ENCODE results near the gene RNASE12. TPM values are rescaled to one million over a fixed set of nuclear protein-coding genes. Genes with fewer than 3 reads are reported as not detected.

RNASE12 gene, protein sequence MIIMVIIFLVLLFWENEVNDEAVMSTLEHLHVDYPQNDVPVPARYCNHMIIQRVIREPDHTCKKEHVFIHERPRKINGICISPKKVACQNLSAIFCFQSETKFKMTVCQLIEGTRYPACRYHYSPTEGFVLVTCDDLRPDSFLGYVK
- not detected in 2 replicates for total RNA-seq

DNA sequence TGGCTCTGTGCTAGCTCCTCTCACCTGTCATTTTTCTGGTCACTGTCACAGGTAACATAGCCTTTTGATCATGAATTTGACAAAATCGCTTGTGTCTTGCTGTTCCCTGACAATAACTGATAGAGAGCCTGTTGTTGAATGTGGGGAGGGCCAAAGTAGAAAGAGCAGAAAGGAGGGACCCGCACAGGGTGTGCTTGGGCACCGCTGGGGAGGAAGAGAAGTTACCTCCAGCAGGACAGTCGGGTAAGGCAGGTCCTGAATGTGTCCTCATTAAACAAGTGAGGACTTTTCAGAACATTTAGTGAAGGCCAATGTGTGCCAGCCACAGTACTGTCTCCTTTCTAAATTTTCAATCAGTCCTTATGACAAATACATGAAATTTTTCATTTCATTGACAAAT is at the start of gene RNASE12:
Gene RNASE12, minus strand, starts transcription at position 142 of the 400 bp plus-strand sequence. CDS start 653 bp downstream, outside the sequence.
- peaks cover 21% of the 10 kb centered on the region for H3K27me3 Mint-ChIP-seq (ENCODE audit: low read depth)
- H3K27ac Mint-ChIP-seq = no peak within 1 kb of the TSS
- H3K4me3 Mint-ChIP-seq (ENCODE audit: low read depth) = no peak within 1 kb of the TSS
- H3K9me3 Mint-ChIP-seq = no peaks in the 10 kb centered on the region
- intact Hi-C loops (cut with micrococcal nuclease) = no loop called here
- H3K36me3 Mint-ChIP-seq (ENCODE audit: low read depth) = no peaks in the 10 kb centered on the region
- H3K4me1 Mint-ChIP-seq (ENCODE audit: low read depth) = peaks cover 11% of the 10 kb centered on the region
- DNase-seq (ENCODE audit: low spot score) = no peak

DNA sequence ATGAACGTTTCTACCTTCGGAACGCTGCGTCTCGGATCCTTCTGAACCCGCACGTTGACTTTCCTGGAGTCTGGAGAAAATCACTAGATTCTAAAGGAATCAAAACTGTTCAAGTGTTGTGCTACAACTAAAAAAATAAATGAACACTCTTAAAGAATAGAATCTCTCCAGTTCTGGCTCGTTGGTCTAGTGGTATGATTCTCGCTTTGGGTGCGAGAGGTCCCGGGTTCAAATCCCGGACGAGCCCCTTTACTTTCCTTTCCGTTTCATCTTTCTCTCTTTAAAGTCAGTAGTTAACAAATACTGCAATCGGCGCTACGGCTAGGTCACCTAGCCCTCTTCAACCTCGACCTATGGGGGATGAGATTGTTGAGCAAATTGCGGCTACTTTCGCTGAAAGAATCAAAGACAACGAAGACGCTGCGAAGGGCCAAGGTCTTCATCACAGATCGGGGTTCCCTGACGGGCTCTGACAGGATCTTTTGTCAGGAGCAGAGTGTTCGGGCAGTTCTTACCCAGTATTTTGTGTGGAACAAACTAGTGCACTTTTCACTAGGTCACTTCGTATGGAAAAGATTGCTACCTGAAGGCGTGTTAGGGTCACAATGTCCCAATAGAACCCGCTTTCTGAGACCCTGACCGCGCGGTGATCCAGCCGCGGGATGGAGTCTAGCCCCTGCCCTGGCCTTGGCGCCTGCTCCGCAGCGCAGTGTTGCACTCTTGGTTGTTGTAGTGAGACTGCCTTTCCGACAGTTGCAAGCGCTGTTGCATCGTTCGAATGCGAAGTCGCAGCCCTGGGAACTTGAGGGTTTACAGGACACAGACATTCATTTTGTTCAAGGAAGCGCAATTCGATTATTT is 41.9 kb upstream of the RNASE12 start:
- Mint-ChIP-seq H3K27me3 (ENCODE audit: low read depth) (peaks cover 63% of the 10 kb centered on the region), H3K4me3 (ENCODE audit: low read depth) (peak overlapping the region; percentile 75), H3K9me3 (no peaks in the 10 kb centered on the region), H3K36me3 (ENCODE audit: low read depth) (peaks cover 3% of the 10 kb centered on the region), H3K27ac (peak overlapping the region; percentile 72), H3K4me1 (ENCODE audit: low read depth) (peaks cover 33% of the 10 kb centered on the region)
- intact Hi-C loops (cut with micrococcal nuclease) = loop anchor here (1.0 to 5.0 kb wide), 4 partner anchors 8 to 34 kb away; no protein-coding TSS in a partner anchor
- peak; percentile 63 for DNase-seq (ENCODE audit: low spot score)

DNA sequence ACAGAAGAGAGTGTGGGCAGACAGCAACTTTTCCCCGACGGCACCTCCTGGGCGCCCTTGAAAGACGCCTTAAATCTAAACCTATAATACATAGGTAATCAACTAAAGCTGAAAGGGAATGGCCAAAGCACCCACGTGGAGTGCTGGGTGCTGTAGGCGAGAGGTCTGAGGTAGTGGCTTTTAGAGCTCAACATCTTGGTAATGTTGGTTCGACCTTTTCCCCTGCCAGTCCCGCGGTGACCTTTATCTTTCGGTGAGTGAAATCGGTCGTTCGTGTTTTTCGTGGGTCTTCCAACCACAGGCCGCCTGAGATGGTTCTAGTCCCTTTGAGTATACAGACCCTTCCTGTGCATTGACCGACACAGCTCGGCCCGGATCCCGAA is 41.3 kb upstream of the RNASE12 start:
- peak overlapping the region; percentile 72 for H3K27ac Mint-ChIP-seq

DNA sequence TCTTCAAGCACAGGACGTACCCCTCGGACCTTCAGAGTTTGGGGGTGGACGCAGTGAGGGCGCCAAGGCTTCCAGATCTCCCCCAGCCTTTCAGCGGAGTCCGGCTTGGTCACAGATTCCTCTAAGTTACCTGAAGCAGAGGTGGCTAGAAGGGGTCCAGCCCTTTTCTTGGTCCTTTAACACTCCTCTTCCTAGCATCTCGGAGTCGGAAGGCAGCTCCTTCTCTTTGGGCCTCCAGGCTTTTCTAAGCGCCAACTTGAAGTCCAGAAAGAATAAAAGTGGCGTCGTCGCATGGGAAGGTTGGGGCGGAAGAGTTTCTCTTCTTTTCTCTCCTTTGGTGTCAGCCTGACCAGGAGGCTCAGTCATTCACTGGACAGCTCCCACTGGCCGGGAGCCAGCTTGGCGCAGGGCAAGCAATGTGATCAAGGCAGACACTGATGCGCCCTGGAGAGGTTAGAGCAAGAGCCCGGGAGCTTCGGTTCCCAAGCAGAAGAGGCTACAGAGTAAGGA is 40.8 kb upstream of the RNASE12 start:
- no peak for DNase-seq (ENCODE audit: low spot score)
- Mint-ChIP-seq H3K27ac (no peak overlapping the region), H3K4me1 (ENCODE audit: low read depth) (peaks cover 44% of the 10 kb centered on the region)

More for the DNA sequence above, 41.3 kb upstream of the RNASE12 start:
- intact Hi-C loops (cut with micrococcal nuclease) = loop anchor here (2.0 to 5.0 kb wide), 2 partner anchors 20 to 35 kb away; no protein-coding TSS in a partner anchor
- Mint-ChIP-seq H3K4me3 (ENCODE audit: low read depth) (peak overlapping the region; percentile 75), H3K9me3 (no peaks in the 10 kb centered on the region), H3K36me3 (ENCODE audit: low read depth) (peaks cover 3% of the 10 kb centered on the region), H3K4me1 (ENCODE audit: low read depth) (peaks cover 39% of the 10 kb centered on the region), H3K27me3 (ENCODE audit: low read depth) (peaks cover 67% of the 10 kb centered on the region)
- no peak for DNase-seq (ENCODE audit: low spot score)

DNA sequence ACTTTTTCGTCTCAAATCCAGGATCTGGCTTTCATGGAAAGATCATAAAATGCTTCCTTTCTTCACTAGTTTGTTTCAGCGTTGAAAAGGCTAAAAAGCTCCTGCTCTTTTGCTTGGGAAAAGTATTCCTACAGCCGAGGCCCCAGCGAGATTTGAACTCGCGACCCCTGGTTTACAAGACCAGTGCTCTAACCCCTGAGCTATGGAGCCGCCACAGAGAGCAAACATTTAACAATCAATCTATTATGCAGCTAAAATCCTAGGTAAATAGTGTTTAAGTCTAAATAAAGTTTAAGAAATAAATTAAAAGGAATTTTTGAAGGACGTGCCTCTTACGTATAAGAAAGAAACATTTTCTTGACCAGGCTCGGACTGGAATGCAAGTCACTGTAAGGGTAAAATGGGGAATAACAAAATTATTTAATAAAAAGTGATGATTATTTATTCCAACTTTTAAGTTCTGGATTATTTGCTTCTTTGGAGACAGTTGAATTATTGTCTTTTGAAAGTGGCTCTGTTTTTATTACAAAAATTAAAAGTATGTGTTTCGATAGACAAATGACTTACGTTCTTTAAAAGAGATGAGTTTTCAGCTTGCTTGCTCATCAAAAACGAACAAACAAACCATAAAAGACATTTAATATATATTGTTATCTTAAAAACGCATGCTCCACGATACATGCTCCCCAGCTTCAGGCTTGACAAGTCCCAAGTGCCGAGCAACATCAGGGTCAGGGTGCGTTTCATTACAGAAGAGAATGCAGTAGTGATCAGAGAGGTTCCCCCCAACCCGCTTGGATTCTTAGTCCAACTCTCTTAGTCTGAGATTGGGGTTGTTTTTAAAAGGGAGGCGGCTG is 40.1 kb upstream of the RNASE12 start:
- Mint-ChIP-seq H3K27ac (peak overlapping the region; percentile 1), H3K36me3 (ENCODE audit: low read depth) (peaks cover 3% of the 10 kb centered on the region), H3K9me3 (no peaks in the 10 kb centered on the region), H3K4me3 (ENCODE audit: low read depth) (peak overlapping the region; percentile 75), H3K27me3 (ENCODE audit: low read depth) (peaks cover 72% of the 10 kb centered on the region), H3K4me1 (ENCODE audit: low read depth) (peaks cover 51% of the 10 kb centered on the region)
- intact Hi-C loops (cut with micrococcal nuclease) = loop anchor here (1.0 to 5.0 kb wide), 2 partner anchors 36 to 53 kb away; partner anchors contain the start of gene RNASE4
- no peak for DNase-seq (ENCODE audit: low spot score)

More for the DNA sequence above, 40.8 kb upstream of the RNASE12 start:
- Mint-ChIP-seq H3K27me3 (ENCODE audit: low read depth) (peaks cover 72% of the 10 kb centered on the region), H3K4me3 (ENCODE audit: low read depth) (peak overlapping the region; percentile 75), H3K36me3 (ENCODE audit: low read depth) (peaks cover 3% of the 10 kb centered on the region), H3K9me3 (no peaks in the 10 kb centered on the region)
- intact Hi-C loops (cut with micrococcal nuclease) = loop anchor here (1.0 to 5.0 kb wide), 3 partner anchors 21 to 52 kb away; partner anchors contain the start of gene RNASE4

DNA sequence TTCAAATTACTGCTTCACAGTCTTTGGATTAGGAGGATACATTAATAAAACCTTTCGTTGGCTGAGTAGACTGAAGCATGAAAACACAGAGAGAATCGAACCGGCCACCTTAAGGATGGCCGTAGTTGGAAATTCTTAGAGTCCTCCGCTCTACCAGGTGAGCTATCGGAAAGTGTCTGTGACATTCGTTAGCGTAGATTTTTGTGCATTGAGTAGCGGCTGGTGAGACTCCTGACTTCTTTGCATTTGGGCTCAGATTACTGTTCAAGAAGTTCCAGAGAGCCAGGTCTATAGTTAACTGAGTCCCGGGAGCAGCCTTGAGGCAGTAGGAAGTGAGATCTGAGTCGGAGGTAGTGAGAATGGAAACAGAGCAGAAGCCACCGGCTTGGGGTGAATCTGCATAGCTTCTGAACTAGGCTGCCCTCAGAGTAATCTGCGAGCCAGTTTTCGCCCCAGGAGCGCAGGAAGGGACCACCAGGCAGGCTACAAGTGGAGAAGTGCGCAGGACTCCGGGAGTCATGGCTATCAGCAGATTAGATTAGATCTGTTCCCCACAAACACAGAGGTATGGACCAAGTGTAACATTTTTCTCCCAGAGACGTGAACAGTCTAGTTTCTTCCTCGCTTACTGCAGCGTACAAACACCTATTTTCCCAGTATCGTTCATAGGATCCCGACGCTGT is 39.3 kb upstream of the RNASE12 start:
- peak overlapping the region; percentile 75 for H3K4me3 Mint-ChIP-seq (ENCODE audit: low read depth)
- peaks cover 3% of the 10 kb centered on the region for H3K36me3 Mint-ChIP-seq (ENCODE audit: low read depth)
- H3K4me1 Mint-ChIP-seq (ENCODE audit: low read depth) = peaks cover 56% of the 10 kb centered on the region
- no peaks in the 10 kb centered on the region for H3K9me3 Mint-ChIP-seq
- intact Hi-C loops (cut with micrococcal nuclease) = loop anchor here (1.0 to 5.0 kb wide), 2 partner anchors 37 to 54 kb away; partner anchors contain the start of gene RNASE4
- peaks cover 74% of the 10 kb centered on the region for H3K27me3 Mint-ChIP-seq (ENCODE audit: low read depth)
- DNase-seq (ENCODE audit: low spot score) = no peak
- peak overlapping the region; percentile 1 for H3K27ac Mint-ChIP-seq

DNA sequence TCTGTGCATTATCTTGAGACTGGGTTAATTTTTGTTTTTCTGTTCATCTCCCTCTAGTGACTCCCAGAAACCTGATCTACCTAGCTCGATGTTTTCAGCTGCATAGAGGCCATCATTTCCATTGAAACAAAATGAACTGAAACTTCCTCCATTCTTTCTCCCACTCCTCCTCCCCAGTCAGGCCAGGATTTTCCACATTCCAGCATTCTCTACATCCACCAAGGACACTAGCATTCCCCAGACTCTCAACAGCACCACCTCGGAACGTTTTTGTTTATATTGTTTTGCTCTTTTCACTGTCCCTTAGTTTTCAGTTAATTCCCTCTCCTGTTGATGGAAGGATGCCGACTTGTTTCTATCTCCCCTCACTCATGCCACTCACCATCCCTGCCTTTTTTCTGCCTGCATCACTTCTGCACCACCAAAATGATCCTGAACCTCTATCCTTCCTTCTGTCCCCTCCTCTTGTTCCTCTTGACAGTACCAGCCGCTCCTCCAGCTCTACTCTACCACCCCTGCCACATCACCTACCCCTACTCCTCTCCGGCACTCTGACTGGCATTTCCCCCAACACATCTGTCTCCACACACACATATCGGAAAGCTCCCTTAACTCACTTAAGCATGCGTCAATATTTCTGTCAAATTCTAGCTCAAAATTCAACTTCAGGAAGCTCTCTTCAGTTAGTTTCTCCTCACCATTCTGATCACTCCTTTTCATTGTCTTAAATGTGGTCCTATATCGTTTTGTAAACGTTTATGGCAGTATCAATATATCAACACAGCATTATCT is 37.1 kb upstream of the RNASE12 start:
- intact Hi-C loops (cut with micrococcal nuclease) = no loop called here

DNA sequence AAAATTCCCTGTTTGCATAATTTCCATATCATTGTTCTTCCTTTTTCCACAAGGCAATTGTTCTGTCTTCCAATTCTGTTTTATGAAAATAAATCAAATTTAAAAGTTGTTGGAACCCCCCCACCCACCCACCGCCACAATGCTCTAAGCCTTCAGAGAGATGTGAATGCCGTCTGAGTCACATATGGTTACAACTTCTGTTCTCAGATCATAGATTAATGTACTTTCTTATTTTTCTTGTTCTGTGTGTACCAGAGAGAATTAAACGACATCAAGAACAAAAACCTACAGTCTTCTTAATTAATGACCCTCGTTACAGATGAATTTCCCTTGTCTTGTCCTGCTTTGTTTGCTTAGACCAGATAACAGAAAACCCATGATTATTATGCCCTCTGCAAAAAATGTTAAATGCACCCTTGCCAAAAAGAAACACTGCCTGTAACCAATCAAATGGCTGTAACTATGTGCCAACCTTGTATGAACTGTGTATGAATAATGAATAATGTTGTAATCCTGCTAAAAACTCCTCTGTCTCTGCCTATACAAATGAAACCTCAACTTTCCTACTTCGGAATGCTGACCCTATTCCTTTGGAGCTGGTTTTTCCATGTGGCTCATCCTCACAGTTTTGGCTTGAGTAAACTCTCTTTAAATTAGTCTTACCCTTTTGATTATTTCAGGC is 36.3 kb upstream of the RNASE12 start:
- intact Hi-C loops (cut with micrococcal nuclease) = no loop called here
- peaks cover 61% of the 10 kb centered on the region for H3K27me3 Mint-ChIP-seq (ENCODE audit: low read depth)

More for the DNA sequence above, 37.1 kb upstream of the RNASE12 start:
- no peak overlapping the region for H3K27ac Mint-ChIP-seq
- peaks cover 71% of the 10 kb centered on the region for H3K4me1 Mint-ChIP-seq (ENCODE audit: low read depth)
- H3K4me3 Mint-ChIP-seq (ENCODE audit: low read depth) = no peak overlapping the region
- no peak for DNase-seq (ENCODE audit: low spot score)
- no peaks in the 10 kb centered on the region for H3K36me3 Mint-ChIP-seq (ENCODE audit: low read depth)
- H3K9me3 Mint-ChIP-seq = no peaks in the 10 kb centered on the region
- peaks cover 66% of the 10 kb centered on the region for H3K27me3 Mint-ChIP-seq (ENCODE audit: low read depth)

DNA sequence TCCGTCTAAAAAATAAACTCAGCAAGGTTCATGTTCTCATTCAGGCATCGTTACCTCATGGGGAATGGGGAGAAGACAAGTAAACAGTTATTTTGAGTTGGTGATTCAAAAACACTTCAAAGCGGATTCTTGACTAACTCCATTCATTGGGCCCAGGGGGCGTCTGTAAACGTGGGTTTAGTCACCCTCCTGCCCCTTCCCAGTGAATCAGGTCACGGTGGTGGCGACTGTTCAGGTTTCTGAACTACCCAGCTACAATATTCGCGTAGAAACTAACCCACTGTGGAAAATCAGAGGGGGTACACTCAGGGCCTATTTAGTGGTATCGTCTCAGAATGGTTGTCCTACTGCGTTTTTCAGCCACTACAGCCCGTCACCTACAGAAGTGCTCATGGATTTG is 35.1 kb upstream of the RNASE12 start:
- Mint-ChIP-seq H3K4me3 (ENCODE audit: low read depth) (no peak overlapping the region), H3K36me3 (ENCODE audit: low read depth) (peaks cover 3% of the 10 kb centered on the region), H3K9me3 (no peaks in the 10 kb centered on the region), H3K27me3 (ENCODE audit: low read depth) (peaks cover 61% of the 10 kb centered on the region), H3K4me1 (ENCODE audit: low read depth) (peaks cover 67% of the 10 kb centered on the region), H3K27ac (no peak overlapping the region)
- intact Hi-C loops (cut with micrococcal nuclease) = no loop called here
- DNase-seq (ENCODE audit: low spot score) = no peak

More for the DNA sequence above, 36.3 kb upstream of the RNASE12 start:
- H3K9me3 Mint-ChIP-seq = no peaks in the 10 kb centered on the region
- H3K4me1 Mint-ChIP-seq (ENCODE audit: low read depth) = peaks cover 72% of the 10 kb centered on the region
- H3K36me3 Mint-ChIP-seq (ENCODE audit: low read depth) = no peaks in the 10 kb centered on the region
- H3K4me3 Mint-ChIP-seq (ENCODE audit: low read depth) = no peak overlapping the region
- peak overlapping the region; percentile 30 for H3K27ac Mint-ChIP-seq
- DNase-seq (ENCODE audit: low spot score) = no peak

DNA sequence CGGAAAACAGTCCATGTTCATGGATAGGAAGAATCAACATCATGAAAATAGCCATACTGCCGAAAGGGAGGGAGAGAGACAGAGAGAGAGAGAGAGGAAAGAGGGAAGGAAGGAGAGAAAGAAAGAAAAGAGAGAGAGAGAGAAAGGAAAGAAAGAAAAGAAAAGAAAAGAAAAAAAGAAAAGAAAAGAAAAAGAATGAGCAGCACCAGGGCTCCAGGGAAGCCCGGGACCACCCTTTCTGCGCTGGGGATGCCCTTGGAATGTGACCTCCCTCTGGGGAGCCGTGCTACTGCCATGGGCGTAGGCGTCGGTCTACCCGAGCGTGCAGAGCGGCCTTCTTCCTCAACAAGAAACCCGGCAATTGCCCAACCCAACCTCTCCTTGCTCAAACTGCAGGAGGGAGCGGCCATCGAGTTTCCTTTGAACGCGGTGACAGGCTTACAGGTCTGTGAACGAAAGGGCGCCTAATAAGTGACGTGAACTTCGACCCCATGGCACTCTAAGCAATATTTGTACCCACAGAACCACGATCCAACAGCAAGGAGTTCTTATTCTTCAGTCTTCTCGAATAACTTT is 33.4 kb upstream of the RNASE12 start:
- peaks cover 3% of the 10 kb centered on the region for H3K36me3 Mint-ChIP-seq (ENCODE audit: low read depth)
- intact Hi-C loops (cut with micrococcal nuclease) = loop anchor here (1.0 kb wide), 2 partner anchors 9 to 11 kb away; no protein-coding TSS in a partner anchor
- H3K4me3 Mint-ChIP-seq (ENCODE audit: low read depth) = peak overlapping the region; percentile 80
- peaks cover 48% of the 10 kb centered on the region for H3K27me3 Mint-ChIP-seq (ENCODE audit: low read depth)
- peaks cover 57% of the 10 kb centered on the region for H3K4me1 Mint-ChIP-seq (ENCODE audit: low read depth)
- peak overlapping the region; percentile 13 for H3K27ac Mint-ChIP-seq
- no peaks in the 10 kb centered on the region for H3K9me3 Mint-ChIP-seq
- DNase-seq (ENCODE audit: low spot score) = no peak

All from activated T-helper 2 cell treated with anti-CD3 and anti-CD28 coated beads, Interferon-gamma antibody, Interleukin-2, Interleukin-4, amounts not matched to agents 10 μg/mL and 5 μg/mL and 100 μg/mL, durations not matched to agents 14 hours and 24 hours and 36 hours (primary cell).